WTC11 (cell line): Measurements from ENCODE around the gene DGKQ. TPM values are rescaled to one million over a fixed set of nuclear protein-coding genes. Genes with fewer than 3 reads are reported as not detected.

ENCODE experiments used
- ATAC-seq: fragments of 200-7000 bp; cut with Tn5 transposase; 2 replicates; pipeline ENCODE4 v1.10.0; 2021; ENCODE audit warnings: mild to moderate bottlenecking, moderate library complexity
- CTCF ChIA-PET: fragments of 300-600 bp; sonication (Branson Sonifier 250); formaldehyde crosslinking; loops from one replicate; lab custom pipeline; 2021; ENCODE audit warnings: antibody characterized with exemption; lab: Charles Lee
- POLR2A ChIA-PET: fragments of 350-600 bp; sonication (Branson Sonifier 250); formaldehyde crosslinking; loops from one replicate; lab custom pipeline; 2021; ENCODE audit warnings: antibody characterized with exemption; lab: Charles Lee
- DNase-seq: peaks from one replicate; pipeline ENCODE4 v3.0.0; 2021; ENCODE audit warnings: low spot score
- H3K27ac Mint-ChIP-seq: 2 replicates; pipeline ENCODE4 v1.8.0; 2021; ENCODE audit warnings: mixed read lengths
- H3K27me3 Mint-ChIP-seq: 2 replicates; pipeline ENCODE4 v1.8.0; 2021; ENCODE audit warnings: low read depth, mild to moderate bottlenecking, moderate library complexity, mixed read lengths
- H3K36me3 Mint-ChIP-seq: 2 replicates; pipeline ENCODE4 v1.8.0; 2021; ENCODE audit warnings: mixed read lengths
- H3K4me1 Mint-ChIP-seq: 2 replicates; pipeline ENCODE4 v1.8.0; 2022; ENCODE audit warnings: mixed read lengths
- H3K4me3 Mint-ChIP-seq: 2 replicates; pipeline ENCODE4 v1.8.0; 2021; ENCODE audit warnings: mild to moderate bottlenecking, moderate library complexity, mixed read lengths
- H3K9me3 Mint-ChIP-seq: 2 replicates; pipeline ENCODE4 v1.8.0; 2021; ENCODE audit warnings: mixed read lengths
- CREM ChIP-seq: sonication (generic); formaldehyde crosslinking; IDR thresholded peaks from 2 replicates; pipeline ENCODE4 v1.8.1; 2022; ENCODE audit warnings: mild to moderate bottlenecking, missing genetic modification reagents, moderate library complexity
- E2F1 ChIP-seq: sonication (generic); formaldehyde crosslinking; IDR thresholded peaks from 2 replicates; pipeline ENCODE4 v1.8.0; 2022; ENCODE audit warnings: mild to moderate bottlenecking, missing genetic modification reagents
- FOXJ3 ChIP-seq: sonication (generic); formaldehyde crosslinking; IDR thresholded peaks from 2 replicates; pipeline ENCODE4 v1.9.0; 2021; ENCODE audit warnings: missing genetic modification reagents, mild to moderate bottlenecking, borderline replicate concordance
- FOXP1 ChIP-seq: sonication (generic); formaldehyde crosslinking; IDR thresholded peaks from 2 replicates; pipeline ENCODE4 v1.8.0; 2022; ENCODE audit warnings: missing genetic modification reagents, mild to moderate bottlenecking, moderate library complexity, borderline replicate concordance
- GABPB1 ChIP-seq: sonication (generic); formaldehyde crosslinking; IDR thresholded peaks from 2 replicates; pipeline ENCODE4 v1.8.1; 2023; ENCODE audit warnings: mild to moderate bottlenecking, missing genetic modification reagents
- GRHL2 ChIP-seq: fragments of 250-450 bp; sonication (Bioruptor Pico); IDR thresholded peaks from 2 replicates; pipeline ENCODE4 v1.8.0; 2022; ENCODE audit warnings: mild to moderate bottlenecking, moderate library complexity; ENCODE audit not compliant: insufficient replicate concordance, severe bottlenecking
- HMGXB4 ChIP-seq: sonication (generic); formaldehyde crosslinking; IDR thresholded peaks from 2 replicates; pipeline ENCODE4 v1.8.1; 2023; ENCODE audit warnings: mild to moderate bottlenecking, moderate library complexity, missing genetic modification reagents
- IRF1 ChIP-seq: sonication (generic); formaldehyde crosslinking; IDR thresholded peaks from 2 replicates; pipeline ENCODE4 v1.8.0; 2023; ENCODE audit warnings: missing genetic modification reagents
- NR1H2 ChIP-seq: sonication (generic); formaldehyde crosslinking; IDR thresholded peaks from 2 replicates; pipeline ENCODE4 v1.9.0; 2021; ENCODE audit warnings: mild to moderate bottlenecking, moderate library complexity, missing genetic modification reagents
- PRDM15 ChIP-seq: sonication (generic); formaldehyde crosslinking; IDR thresholded peaks from 2 replicates; pipeline ENCODE4 v1.8.0; 2022; ENCODE audit warnings: missing genetic modification reagents
- RELA ChIP-seq: sonication (generic); formaldehyde crosslinking; IDR thresholded peaks from 2 replicates; pipeline ENCODE4 v1.8.1; 2022; ENCODE audit warnings: missing genetic modification reagents, mild to moderate bottlenecking, borderline replicate concordance
- SMAD3 ChIP-seq: sonication (generic); formaldehyde crosslinking; IDR thresholded peaks from 2 replicates; pipeline ENCODE4 v1.8.0; 2022; ENCODE audit warnings: missing genetic modification reagents, mild to moderate bottlenecking, borderline replicate concordance
- SP1 ChIP-seq: sonication (generic); formaldehyde crosslinking; conservative IDR thresholded peaks from 2 replicates; pipeline ENCODE4 v1.8.1; 2022; ENCODE audit warnings: missing genetic modification reagents
- STAT6 ChIP-seq: sonication (generic); formaldehyde crosslinking; conservative IDR thresholded peaks from 2 replicates; pipeline ENCODE4 v1.8.1; 2023; ENCODE audit warnings: mild to moderate bottlenecking, low read depth, missing genetic modification reagents, moderate library complexity
- ZMAT4 ChIP-seq: fragments of 250-450 bp; sonication (Bioruptor Pico); IDR thresholded peaks from 2 replicates; pipeline ENCODE4 v1.9.0; 2021; ENCODE audit warnings: mild to moderate bottlenecking
- ZNF138 ChIP-seq: sonication (generic); formaldehyde crosslinking; conservative IDR thresholded peaks from 2 replicates; pipeline ENCODE4 v1.8.1; 2022; ENCODE audit warnings: mild to moderate bottlenecking, moderate library complexity, missing genetic modification reagents
- ZNF281 ChIP-seq: sonication (generic); formaldehyde crosslinking; IDR thresholded peaks from 2 replicates; pipeline ENCODE4 v1.8.0; 2023; ENCODE audit warnings: mild to moderate bottlenecking, missing genetic modification reagents
- ZNF512 ChIP-seq: sonication (generic); formaldehyde crosslinking; IDR thresholded peaks from 2 replicates; pipeline ENCODE4 v1.8.1; 2022; ENCODE audit warnings: missing genetic modification reagents, borderline replicate concordance
- total RNA-seq: library from RNA; stranded (reverse); gene quantifications from 3 replicates; pipeline ENCODE4 v1.2.3, GENCODE V29; 2021

DGKQ gene
- total RNA-seq, 1 experiment from 2014 or later: 19.3 TPM

GRCh38 chr4:1009542-1010394 lies 36.4 kb upstream of the DGKQ start:
- Mint-ChIP-seq H3K36me3 (no peaks in the 10 kb centered on the region), H3K27ac (no peak overlapping the region), H3K27me3 (peaks cover 55% of the 10 kb centered on the region), H3K9me3 (peaks cover 7% of the 10 kb centered on the region; the same call in 1 of the 2 replicates), H3K4me3 (peak overlapping the region; percentile 70), H3K4me1 (peaks cover 10% of the 10 kb centered on the region)
- peak; percentile 60 for DNase-seq
- POLR2A ChIA-PET: no interaction called here
- CTCF ChIA-PET: interaction anchor here (0.5 to 1.6 kb wide), 11 partner anchors 10 to 717 kb away, joined by 3 to 8 read pairs (median 3); partner anchors contain the start of gene DGKQ
- peak; percentile 45 for ATAC-seq
- TF ChIP-seq IRF1 (CRISPR knock-in tag) (no peak), ZNF138 (CRISPR knock-in tag) (no peak), FOXP1 (0 out of 2 replicates have a peak, but pooled peaks have one; percentile 10), CREM (CRISPR knock-in tag) (no peak), SP1 (peak; percentile 25; the same call in 1 of the 2 replicates), PRDM15 (no peak), NR1H2 (no peak), STAT6 (no peak), SMAD3 (CRISPR knock-in tag) (no peak), GRHL2 (no peak), ZNF281 (CRISPR knock-in tag) (no peak), E2F1 (no peak), FOXJ3 (no peak), GABPB1 (CRISPR knock-in tag) (no peak), ZNF512 (CRISPR knock-in tag) (no peak), HMGXB4 (peak; percentile 63; the same call in 1 of the 2 replicates), ZMAT4 (CRISPR knock-in tag) (no peak), RELA (CRISPR knock-in tag) (0 out of 2 replicates have a peak, but pooled peaks have one; percentile 22)
